Neural cell (in vitro differentiated cells): ENCODE data around the gene COL27A1. TPM values are rescaled to one million over a fixed set of nuclear protein-coding genes. Genes with fewer than 3 reads are reported as not detected.
"Not testable (repeated sequence)": the region's sequence is repeated elsewhere in the genome, so short reads cannot be mapped to it uniquely, and the experiment has no call there.

Source experiments
- H2AFZ ChIP-seq: fragments of 200-600, 300-800 bp; sonication (generic), shearing (Covaris generic); 2 replicates; pipeline ENCODE4 v1.6.0; 2014; ENCODE audit warnings: low read depth, mild to moderate bottlenecking, antibody characterized with exemption, low read length, moderate library complexity
- H3F3A ChIP-seq: fragments of 200-600 bp; shearing (Covaris generic); 2 replicates; pipeline ENCODE4 v1.6.1; 2016; ENCODE audit warnings: mild to moderate bottlenecking, moderate library complexity, mixed read lengths, antibody characterized with exemption, low read length; ENCODE audit not compliant: insufficient read depth, poor library complexity, severe bottlenecking
- H3K27ac ChIP-seq: fragments of 200-600, 300-800 bp; sonication (generic), shearing (Covaris generic); 2 replicates; pipeline ENCODE4 v1.5.1; 2014; ENCODE audit warnings: mild to moderate bottlenecking, low read length, moderate library complexity
- H3K27me3 ChIP-seq: fragments of 300-800, 200-600 bp; sonication (generic), shearing (Covaris generic); 2 replicates; pipeline ENCODE4 v1.6.0; 2014; ENCODE audit warnings: mild to moderate bottlenecking, low read depth, low read length, moderate library complexity; ENCODE audit not compliant: insufficient read depth
- H3K36me3 ChIP-seq: fragments of 300-800, 200-600 bp; sonication (generic), shearing (Covaris generic); 2 replicates; pipeline ENCODE4 v1.5.1; 2014; ENCODE audit warnings: mild to moderate bottlenecking, antibody characterized with exemption, low read length, moderate library complexity; ENCODE audit not compliant: insufficient read depth
- H3K4me2 ChIP-seq: fragments of 300-800, 200-600 bp; sonication (generic), shearing (Covaris generic); 2 replicates; pipeline ENCODE4 v1.6.0; 2014; ENCODE audit warnings: mild to moderate bottlenecking, low read length
- H3K4me3 ChIP-seq: fragments of 300-800, 200-600 bp; sonication (generic), shearing (Covaris generic); 2 replicates; pipeline ENCODE4 v1.5.1; 2014; ENCODE audit warnings: mild to moderate bottlenecking, low read length, moderate library complexity
- H3K79me2 ChIP-seq: fragments of 200-600 bp; shearing (Covaris generic); replicated peaks from 2 replicates; pipeline ENCODE4 v1.6.0; 2014; ENCODE audit warnings: mild to moderate bottlenecking, low read length, moderate library complexity; ENCODE audit not compliant: insufficient read depth
- H3K9ac ChIP-seq: fragments of 300-800, 200-600 bp; sonication (generic), shearing (Covaris generic); 2 replicates; pipeline ENCODE4 v1.6.1; 2016; ENCODE audit warnings: mild to moderate bottlenecking, low read length, mixed read lengths
- H3K9me2 ChIP-seq: fragments of 200-600 bp; shearing (Covaris generic); 2 replicates; pipeline ENCODE4 v1.6.1; 2016; ENCODE audit warnings: mild to moderate bottlenecking, low read length, mixed read lengths; ENCODE audit not compliant: insufficient read depth
- H3K9me3 ChIP-seq: fragments of 200-600, 300-800 bp; sonication (generic), shearing (Covaris generic); 2 replicates; pipeline ENCODE4 v1.6.1; 2016; ENCODE audit warnings: mild to moderate bottlenecking, mixed run types, low read length, moderate library complexity, mixed read lengths
- H4K20me1 ChIP-seq: fragments of 200-600 bp; shearing (Covaris generic); 2 replicates; pipeline ENCODE4 v1.6.1; 2016; ENCODE audit warnings: mild to moderate bottlenecking, mixed run types; ENCODE audit not compliant: insufficient read depth
- EP300 ChIP-seq: fragments of 450-650 bp; conservative IDR thresholded peaks from 2 replicates; pipeline ENCODE4 v1.6.1; 2014; ENCODE audit warnings: antibody characterized with exemption, mild to moderate bottlenecking, moderate library complexity; ENCODE audit not compliant: poor library complexity, severe bottlenecking
- EZH2 ChIP-seq: fragments of 200-600, 300-800 bp; shearing (Covaris generic), sonication (generic); IDR thresholded peaks from 2 replicates; pipeline ENCODE4 v1.6.1; 2014; ENCODE audit warnings: antibody characterized with exemption, low read length, borderline replicate concordance, mild to moderate bottlenecking; ENCODE audit not compliant: insufficient read depth, poor library complexity, severe bottlenecking
- MXI1 ChIP-seq: fragments of 450-650 bp; conservative IDR thresholded peaks from 2 replicates; pipeline ENCODE4 v1.6.1; 2014; ENCODE audit warnings: antibody characterized with exemption, mild to moderate bottlenecking; ENCODE audit not compliant: poor library complexity, severe bottlenecking
- POLR2AphosphoS5 ChIP-seq: IDR thresholded peaks from 2 replicates; pipeline ENCODE4 v1.6.1; 2012
- RAD21 ChIP-seq: fragments of 450-650 bp; conservative IDR thresholded peaks from 2 replicates; pipeline ENCODE4 v1.6.1; 2014; ENCODE audit warnings: antibody characterized with exemption, mild to moderate bottlenecking, moderate library complexity
- SMC3 ChIP-seq: fragments of 450-650 bp; conservative IDR thresholded peaks from 2 replicates; pipeline ENCODE4 v1.6.1; 2014; ENCODE audit warnings: antibody characterized with exemption, mild to moderate bottlenecking, moderate library complexity; ENCODE audit not compliant: poor library complexity
- TAF1 ChIP-seq: IDR thresholded peaks from 2 replicates; pipeline ENCODE4 v1.6.1; 2012; ENCODE audit warnings: low read depth
- polyA plus RNA-seq: library from polyadenylated mRNA; depleted of rRNA; stranded (reverse); fragments of >200 nt; gene quantifications from 2 replicates; pipeline ENCODE4 v1.2.3, GENCODE V29; 2014
- TF ChIP-seq, protein P1 (sequence below): IDR thresholded peaks from 2 replicates; pipeline ENCODE4 v1.6.1; 2012; ENCODE audit warnings: borderline replicate concordance
- TF ChIP-seq, protein P2 (sequence below): fragments of 450-650 bp; IDR thresholded peaks from 2 replicates; pipeline ENCODE4 v1.5.1; 2014; ENCODE audit warnings: antibody characterized with exemption, mild to moderate bottlenecking, moderate library complexity; ENCODE audit not compliant: poor library complexity, severe bottlenecking

Gene COL27A1
- polyA plus RNA-seq, 1 donor from 2014 or later = 0.25 TPM

GRCh38 chr9:114128759-114129158 lies 26.6 kb upstream of the COL27A1 start:
- H3K9me2 ChIP-seq, H3K36me3 ChIP-seq, H3K27ac ChIP-seq, H3K79me2 ChIP-seq, H4K20me1 ChIP-seq, H3K9me3 ChIP-seq, H3K4me2 ChIP-seq, H3K27me3 ChIP-seq, H3F3A ChIP-seq, H2AFZ ChIP-seq, H3K4me3 ChIP-seq, H3K9ac ChIP-seq: not testable (repeated sequence)

DNA sequence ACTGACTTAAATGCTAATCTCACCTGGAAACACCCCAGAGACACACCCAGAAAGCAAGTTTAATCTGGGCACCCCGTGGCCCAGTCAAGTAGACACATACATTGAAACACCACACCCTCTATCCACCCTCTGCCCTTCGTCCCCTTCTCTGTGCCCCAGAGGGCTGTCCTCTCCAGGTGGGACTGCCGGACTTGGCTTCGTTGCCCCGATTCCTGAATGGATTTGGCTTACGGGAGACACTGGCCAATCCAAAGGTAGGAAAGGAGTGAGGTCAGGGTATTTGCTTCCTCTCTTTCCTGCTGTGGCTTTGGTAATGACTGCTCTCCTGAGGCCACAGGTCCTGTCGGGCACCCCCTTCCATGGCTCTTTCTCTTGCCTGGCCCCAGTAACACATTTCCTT lies 25.2 kb upstream of the COL27A1 start:
- H3K4me3 ChIP-seq = no peak overlapping the region
- H3F3A ChIP-seq = no peaks in the 10 kb centered on the region
- H3K27me3 ChIP-seq = no peaks in the 10 kb centered on the region
- no peaks in the 10 kb centered on the region for H3K9me3 ChIP-seq
- no peaks in the 10 kb centered on the region for H3K36me3 ChIP-seq
- no peak overlapping the region for H3K4me2 ChIP-seq
- TF ChIP-seq, protein P1, sequence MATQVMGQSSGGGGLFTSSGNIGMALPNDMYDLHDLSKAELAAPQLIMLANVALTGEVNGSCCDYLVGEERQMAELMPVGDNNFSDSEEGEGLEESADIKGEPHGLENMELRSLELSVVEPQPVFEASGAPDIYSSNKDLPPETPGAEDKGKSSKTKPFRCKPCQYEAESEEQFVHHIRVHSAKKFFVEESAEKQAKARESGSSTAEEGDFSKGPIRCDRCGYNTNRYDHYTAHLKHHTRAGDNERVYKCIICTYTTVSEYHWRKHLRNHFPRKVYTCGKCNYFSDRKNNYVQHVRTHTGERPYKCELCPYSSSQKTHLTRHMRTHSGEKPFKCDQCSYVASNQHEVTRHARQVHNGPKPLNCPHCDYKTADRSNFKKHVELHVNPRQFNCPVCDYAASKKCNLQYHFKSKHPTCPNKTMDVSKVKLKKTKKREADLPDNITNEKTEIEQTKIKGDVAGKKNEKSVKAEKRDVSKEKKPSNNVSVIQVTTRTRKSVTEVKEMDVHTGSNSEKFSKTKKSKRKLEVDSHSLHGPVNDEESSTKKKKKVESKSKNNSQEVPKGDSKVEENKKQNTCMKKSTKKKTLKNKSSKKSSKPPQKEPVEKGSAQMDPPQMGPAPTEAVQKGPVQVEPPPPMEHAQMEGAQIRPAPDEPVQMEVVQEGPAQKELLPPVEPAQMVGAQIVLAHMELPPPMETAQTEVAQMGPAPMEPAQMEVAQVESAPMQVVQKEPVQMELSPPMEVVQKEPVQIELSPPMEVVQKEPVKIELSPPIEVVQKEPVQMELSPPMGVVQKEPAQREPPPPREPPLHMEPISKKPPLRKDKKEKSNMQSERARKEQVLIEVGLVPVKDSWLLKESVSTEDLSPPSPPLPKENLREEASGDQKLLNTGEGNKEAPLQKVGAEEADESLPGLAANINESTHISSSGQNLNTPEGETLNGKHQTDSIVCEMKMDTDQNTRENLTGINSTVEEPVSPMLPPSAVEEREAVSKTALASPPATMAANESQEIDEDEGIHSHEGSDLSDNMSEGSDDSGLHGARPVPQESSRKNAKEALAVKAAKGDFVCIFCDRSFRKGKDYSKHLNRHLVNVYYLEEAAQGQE = no peak
- TF ChIP-seq EP300 = no peak
- TF ChIP-seq MXI1 = no peak
- no peak for TF ChIP-seq TAF1
- no peak for TF ChIP-seq POLR2AphosphoS5
- TF ChIP-seq, protein P2, sequence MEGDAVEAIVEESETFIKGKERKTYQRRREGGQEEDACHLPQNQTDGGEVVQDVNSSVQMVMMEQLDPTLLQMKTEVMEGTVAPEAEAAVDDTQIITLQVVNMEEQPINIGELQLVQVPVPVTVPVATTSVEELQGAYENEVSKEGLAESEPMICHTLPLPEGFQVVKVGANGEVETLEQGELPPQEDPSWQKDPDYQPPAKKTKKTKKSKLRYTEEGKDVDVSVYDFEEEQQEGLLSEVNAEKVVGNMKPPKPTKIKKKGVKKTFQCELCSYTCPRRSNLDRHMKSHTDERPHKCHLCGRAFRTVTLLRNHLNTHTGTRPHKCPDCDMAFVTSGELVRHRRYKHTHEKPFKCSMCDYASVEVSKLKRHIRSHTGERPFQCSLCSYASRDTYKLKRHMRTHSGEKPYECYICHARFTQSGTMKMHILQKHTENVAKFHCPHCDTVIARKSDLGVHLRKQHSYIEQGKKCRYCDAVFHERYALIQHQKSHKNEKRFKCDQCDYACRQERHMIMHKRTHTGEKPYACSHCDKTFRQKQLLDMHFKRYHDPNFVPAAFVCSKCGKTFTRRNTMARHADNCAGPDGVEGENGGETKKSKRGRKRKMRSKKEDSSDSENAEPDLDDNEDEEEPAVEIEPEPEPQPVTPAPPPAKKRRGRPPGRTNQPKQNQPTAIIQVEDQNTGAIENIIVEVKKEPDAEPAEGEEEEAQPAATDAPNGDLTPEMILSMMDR = no peak
- H3K9ac ChIP-seq = no peak overlapping the region
- H3K79me2 ChIP-seq = no peaks in the 10 kb centered on the region
- no peak overlapping the region for H3K27ac ChIP-seq
- no peak overlapping the region for H2AFZ ChIP-seq
- no peaks in the 10 kb centered on the region for H3K9me2 ChIP-seq
- no peaks in the 10 kb centered on the region for H4K20me1 ChIP-seq

GRCh38 chr9:114130624-114131277 lies 24.6 kb upstream of the COL27A1 start:
- H3K36me3 ChIP-seq = no peaks in the 10 kb centered on the region
- H3K27ac ChIP-seq = no peak overlapping the region
- H3K9me3 ChIP-seq = no peaks in the 10 kb centered on the region
- no peaks in the 10 kb centered on the region for H3K27me3 ChIP-seq
- H3K4me3 ChIP-seq = no peak overlapping the region
- H4K20me1 ChIP-seq = no peaks in the 10 kb centered on the region
- no peaks in the 10 kb centered on the region for H3F3A ChIP-seq
- H3K9ac ChIP-seq = no peak overlapping the region
- no peaks in the 10 kb centered on the region for H3K79me2 ChIP-seq
- H2AFZ ChIP-seq = no peak overlapping the region
- no peaks in the 10 kb centered on the region for H3K9me2 ChIP-seq
- TF ChIP-seq RAD21 (no peak), MXI1 (no peak), TAF1 (no peak), POLR2AphosphoS5 (no peak), EP300 (no peak), EZH2 (no peak), SMC3 (no peak)
- TF ChIP-seq, protein P2 = no peak
- TF ChIP-seq, protein P1 = no peak
- no peak overlapping the region for H3K4me2 ChIP-seq
